Stimulated activated CD4-positive, alpha-beta T cell treated with anti-CD3 and anti-CD28 coated beads, TNF-alpha, amount 100 ng/mL, for 24 hours (primary cell): ENCODE results near the gene IL20.
A peak's percentile ranks its signal among the peaks of the same experiment; 100 is the strongest.

Experiments used
- DNase-seq, 3 experiments: peaks; one replicate each; pipeline ENCODE4 v3.0.0-alpha.2; 2020; ENCODE audit warnings: low read depth in 3 of 3

Gene IL20

GRCh38 chr1:206864939-206865671, at the start of gene IL20:
Gene IL20, plus strand, starts transcription at chr1:206865623. Its CDS starts 230 bp downstream, at chr1:206865853.
- peak; percentile 74 to 87 (median 83) for DNase-seq

DNA sequence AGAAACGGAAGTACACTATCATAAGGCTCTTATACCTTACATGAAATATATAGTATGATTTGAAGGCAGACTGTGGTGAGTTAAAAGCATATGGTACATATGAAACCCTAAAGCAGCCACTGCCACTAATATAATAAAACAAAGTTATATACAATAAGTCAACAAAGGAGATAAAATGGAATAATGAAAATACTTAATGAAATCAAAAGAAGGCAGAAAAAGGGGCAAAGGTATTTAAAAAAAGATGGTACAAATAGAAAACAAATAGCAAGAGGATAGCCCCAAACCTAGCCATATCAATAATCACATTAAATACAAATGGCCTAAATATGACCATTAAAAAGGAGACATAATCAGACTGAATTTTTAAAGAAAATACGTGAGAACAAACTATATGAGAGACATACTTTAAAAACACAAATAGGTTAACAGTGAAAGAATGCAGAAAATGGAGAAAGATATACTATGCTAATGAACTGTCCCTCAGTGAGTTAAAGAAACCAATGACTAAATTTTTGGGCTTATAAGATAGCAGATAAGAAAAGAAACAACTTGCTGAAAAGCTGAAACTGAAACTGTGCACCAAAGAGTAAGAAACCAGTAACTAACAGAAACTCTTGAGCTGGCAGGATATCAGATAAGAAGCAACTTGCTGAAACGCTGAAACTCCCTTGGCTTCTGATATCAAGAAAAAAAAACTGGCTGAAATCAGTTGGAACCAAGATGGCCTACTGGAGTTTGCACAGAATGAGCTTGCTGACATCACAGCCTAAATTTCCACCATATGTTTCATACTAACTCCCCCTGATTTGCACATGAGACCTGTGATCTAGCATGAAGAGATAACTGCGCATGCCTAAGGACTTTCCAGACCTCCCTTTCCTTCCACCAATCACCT, 48.8 kb upstream of the IL20 start:
- DNase-seq: peak in 1 of 3 experiments; percentile 24

DNA sequence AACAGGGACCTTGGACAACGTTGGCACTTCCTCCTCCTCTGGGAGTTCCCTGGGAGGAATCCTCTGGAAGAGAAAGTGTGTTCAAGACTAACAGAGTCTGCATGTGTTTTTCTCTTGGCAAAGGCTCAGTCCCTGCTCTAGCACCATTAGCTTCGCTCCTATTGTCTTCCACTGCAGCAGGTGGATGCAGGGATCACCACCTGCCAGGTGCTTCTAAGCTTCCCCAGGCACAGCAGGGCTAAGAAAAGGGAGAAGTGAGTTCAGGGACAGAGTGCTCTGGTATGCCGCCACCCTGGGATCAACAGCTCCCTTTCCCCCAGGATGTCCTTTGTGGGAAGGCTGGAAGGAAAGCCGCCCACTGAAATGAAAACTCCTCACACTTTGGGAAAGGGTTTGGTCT, 43.9 kb upstream of the IL20 start:
- DNase-seq: no peak

DNA sequence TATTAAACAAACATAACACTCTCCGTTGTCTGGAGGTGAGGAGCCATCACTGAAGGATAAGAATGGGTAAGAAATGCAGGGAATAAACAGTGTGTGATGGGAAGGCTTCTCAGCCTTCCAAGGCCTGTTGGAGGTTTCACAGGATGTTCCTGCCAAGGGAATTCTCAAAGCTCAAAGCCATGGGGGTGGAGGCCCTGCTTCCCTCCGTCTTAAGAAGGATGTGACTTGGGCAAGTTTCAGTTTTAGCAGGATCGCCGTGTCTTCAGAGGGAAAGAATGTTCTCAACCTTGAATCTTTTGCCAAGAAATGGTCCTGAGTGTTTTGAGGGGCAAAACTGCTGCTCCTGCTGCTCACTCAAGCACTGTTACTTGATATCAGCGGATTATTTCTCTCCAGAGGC, 41.7 kb upstream of the IL20 start:
- DNase-seq: no peak

- no peak for DNase-seq
Observed at GRCh38 chr1:206824331-206824730, 41.1 kb upstream of the IL20 start.

DNA sequence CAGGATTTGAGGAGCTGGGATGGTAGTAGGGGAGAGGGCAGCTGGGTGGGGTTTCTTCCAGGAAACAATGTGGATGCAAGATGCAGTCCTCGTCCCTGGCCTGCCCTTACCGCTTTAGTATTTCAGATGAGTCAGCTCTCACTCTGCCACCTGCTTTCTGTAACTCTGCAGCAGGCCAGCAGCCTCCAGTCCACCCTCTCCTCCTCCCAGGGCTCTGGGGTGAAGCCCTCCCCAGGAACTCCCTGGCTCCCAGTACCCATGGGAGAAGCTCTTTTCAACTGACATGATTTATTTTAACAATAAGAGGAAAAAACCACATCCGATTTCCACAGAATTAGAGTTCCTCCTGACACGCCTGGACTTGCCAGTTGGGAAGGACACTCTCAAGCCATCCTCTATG, 39.0 kb upstream of the IL20 start:
- DNase-seq: no peak

DNA sequence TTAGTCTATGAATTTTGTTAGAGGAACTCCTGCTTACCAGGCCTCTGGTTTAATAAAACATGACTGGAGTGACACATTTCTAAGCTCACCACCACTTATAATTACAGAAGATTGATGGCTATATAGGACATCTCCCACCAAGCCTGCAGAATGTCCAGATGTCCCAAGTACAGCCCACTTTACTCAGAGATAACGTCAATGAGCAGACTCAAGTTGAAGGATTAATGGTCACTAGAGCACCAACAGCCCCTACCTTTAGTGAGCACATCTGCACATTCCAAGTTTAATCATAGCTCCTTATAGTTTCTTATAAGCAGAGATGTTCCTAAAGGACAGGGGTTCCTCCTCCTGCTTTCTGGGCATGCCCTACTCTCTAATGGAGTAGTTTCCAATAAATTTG, 37.4 kb upstream of the IL20 start:
- DNase-seq: no peak

- DNase-seq: no peak
Observed at GRCh38 chr1:206828765-206829164, 36.7 kb upstream of the IL20 start.

- DNase-seq: no peak
Observed at GRCh38 chr1:206829282-206829681, 36.1 kb upstream of the IL20 start.

- no peak for DNase-seq
Observed at GRCh38 chr1:206829875-206830274, 35.5 kb upstream of the IL20 start.

DNA sequence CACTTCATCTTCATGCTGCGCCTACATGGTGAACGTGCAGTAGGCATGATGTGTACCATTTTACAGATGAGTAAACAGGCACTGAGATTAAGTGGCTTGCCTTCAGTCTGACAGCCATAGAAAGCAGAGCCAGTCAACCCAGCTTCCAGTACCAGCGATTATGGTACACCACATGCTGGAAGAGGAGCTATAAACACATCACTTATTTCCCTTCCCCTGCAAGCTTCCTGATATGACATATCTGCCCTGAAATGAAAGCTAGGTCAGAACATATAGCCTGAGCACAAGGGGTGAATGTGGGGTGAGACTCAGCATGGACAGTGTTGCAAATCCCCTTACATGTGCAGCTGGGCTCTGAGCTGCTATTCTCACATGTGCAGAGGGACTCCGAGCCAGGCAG, 33.8 kb upstream of the IL20 start:
- DNase-seq: no peak

GRCh38 chr1:206832352-206832880, 33.0 kb upstream of the IL20 start:
- no peak for DNase-seq

DNA sequence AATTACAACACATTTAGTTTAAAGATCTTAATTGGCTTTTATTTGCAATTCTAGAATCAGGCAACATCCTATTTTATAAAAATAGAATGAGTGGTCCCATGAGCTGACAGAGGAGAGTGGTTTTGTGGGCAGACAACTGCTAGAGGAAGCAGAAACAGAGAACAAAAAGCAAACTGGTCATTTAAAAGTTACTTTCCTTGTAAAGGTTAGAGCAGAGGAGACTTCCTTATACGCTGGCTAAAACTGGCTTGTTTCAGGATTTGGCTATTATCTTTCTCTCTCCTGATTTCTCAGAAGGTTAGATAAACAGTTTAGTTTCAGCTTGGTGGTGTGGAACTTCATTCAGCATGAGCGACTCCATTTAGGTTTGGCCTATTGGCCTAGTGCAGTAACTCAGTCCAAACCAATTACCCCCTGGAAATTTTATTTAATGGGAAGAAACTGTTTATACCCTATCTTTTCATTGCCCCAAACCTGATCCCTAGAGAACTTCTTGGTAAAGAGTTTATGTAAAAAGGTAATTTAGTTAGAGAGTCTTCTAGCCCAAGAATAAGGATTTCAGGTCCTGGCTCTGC, 32.2 kb upstream of the IL20 start:
- DNase-seq: no peak

- no peak for DNase-seq
Observed at GRCh38 chr1:206833801-206834200, 31.6 kb upstream of the IL20 start.

DNA sequence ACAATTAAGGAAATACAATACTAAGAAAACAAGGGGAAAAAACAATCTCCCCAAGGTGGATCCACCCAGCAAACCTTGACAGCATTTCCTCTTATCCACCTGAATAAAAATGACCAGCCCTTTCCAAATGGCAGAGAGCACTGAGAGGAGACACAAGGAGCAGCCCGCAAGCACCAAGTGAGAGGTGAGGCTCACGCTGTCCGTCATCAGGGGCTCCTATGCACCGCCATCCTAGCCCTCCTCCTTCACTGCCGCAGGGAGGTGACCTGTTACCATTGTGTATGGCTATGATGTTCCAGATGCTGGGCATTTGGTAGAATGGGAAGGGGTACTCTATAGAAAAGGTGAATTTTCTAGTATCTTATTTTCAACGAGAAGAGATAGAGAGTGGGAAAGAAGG, 31.2 kb upstream of the IL20 start:
- DNase-seq: no peak

GRCh38 chr1:206834711-206835110, 30.7 kb upstream of the IL20 start:
- DNase-seq: no peak

GRCh38 chr1:206835186-206835585, 30.2 kb upstream of the IL20 start:
- no peak for DNase-seq

GRCh38 chr1:206836111-206836510, 29.3 kb upstream of the IL20 start:
- no peak for DNase-seq

GRCh38 chr1:206839006-206839560, 26.3 kb upstream of the IL20 start:
- no peak for DNase-seq

DNA sequence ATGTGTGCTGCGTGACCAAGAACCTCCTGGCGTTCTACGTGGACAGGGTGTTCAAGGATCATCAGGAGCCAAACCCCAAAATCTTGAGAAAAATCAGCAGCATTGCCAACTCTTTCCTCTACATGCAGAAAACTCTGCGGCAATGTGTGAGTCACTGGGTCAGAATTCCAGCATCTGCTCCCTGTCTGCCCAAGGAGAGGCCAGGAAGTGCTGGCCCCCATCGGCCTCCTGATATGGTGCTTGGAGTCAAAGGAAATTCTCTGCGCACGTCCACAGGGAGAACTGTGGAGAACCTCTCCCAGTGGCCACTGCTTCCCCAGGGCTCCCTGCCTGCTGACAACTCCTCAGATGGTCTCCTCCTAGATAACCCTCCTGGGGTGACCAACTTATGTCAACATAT, 25.6 kb upstream of the IL20 start:
- no peak for DNase-seq

DNA sequence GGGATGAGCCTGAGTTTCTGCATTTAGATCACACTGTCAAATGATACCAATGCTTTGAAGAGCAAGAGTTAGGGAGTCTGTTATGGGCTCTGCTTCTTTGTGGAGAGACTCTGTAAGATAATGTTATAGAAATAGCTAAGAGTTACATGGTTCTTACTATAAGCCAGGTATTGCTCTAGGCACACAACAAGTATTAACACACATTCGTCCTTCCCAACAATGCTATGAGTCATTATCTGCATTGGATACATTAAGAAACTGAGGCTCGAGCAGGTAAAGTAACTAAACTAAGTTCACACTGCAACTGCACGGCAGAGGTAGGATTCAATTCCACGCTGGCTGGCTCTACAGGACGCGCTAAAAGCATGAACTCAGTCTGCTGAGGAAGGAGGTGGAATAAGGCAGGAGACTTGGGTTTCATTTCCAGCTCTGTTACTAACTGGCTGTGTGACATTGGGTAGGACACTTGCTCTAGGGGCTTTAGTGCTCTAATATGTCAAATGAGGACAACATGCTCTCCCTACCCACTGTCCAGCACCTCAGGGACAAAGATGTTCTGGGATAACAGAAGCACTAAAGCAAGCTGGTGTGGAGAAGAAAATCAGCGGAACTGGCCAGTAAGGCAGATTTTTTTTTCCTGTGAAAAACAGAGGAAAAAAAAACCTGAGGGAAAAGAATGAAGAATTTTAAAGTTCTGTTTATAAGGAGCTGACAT, 23.7 kb upstream of the IL20 start:
- DNase-seq: no peak
